Body of pancreas (tissue), 4 donors: Measurements from ENCODE around the gene KLK8.

ENCODE experiments used
- POLR2A ChIP-seq, 3 donors: fragments of 450-650 bp; IDR thresholded peaks; one replicate each; pipeline ENCODE4 v1.6.1; 2016; ENCODE audit warnings: antibody characterized with exemption in 3 of 3, mild to moderate bottlenecking in 2 of 3
- TF ChIP-seq, protein P1 (sequence below), 7 experiments: fragments of 450-650 bp in 4 of 7; fragments of 200-600 bp in 3 of 7; sonication (generic) in 3 of 7; IDR thresholded peaks; one replicate each; pipeline ENCODE4 v1.5.1; 2016 to 2019; ENCODE audit warnings: antibody characterized with exemption in 7 of 7

DNA sequence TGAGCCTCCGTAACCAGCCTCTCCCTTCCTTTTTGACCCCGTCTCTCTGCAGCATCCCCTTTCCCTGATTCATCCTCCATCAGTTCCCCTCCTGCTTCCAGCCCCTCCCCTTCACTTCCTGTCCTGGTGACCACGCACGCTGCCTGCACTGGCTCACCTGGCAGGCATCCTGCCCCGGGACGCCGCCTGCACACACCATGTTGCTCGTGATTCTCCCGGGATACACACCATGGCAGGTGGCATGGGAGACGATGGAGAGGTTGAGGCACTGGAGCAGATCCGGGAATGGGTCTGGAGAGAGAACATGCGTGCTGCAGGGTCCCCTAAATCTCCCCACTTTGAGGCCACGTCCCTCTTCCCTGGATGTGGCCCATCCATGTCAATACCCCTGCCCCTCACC is 29.2 kb upstream of the KLK8 start:
- TF ChIP-seq, protein P1, sequence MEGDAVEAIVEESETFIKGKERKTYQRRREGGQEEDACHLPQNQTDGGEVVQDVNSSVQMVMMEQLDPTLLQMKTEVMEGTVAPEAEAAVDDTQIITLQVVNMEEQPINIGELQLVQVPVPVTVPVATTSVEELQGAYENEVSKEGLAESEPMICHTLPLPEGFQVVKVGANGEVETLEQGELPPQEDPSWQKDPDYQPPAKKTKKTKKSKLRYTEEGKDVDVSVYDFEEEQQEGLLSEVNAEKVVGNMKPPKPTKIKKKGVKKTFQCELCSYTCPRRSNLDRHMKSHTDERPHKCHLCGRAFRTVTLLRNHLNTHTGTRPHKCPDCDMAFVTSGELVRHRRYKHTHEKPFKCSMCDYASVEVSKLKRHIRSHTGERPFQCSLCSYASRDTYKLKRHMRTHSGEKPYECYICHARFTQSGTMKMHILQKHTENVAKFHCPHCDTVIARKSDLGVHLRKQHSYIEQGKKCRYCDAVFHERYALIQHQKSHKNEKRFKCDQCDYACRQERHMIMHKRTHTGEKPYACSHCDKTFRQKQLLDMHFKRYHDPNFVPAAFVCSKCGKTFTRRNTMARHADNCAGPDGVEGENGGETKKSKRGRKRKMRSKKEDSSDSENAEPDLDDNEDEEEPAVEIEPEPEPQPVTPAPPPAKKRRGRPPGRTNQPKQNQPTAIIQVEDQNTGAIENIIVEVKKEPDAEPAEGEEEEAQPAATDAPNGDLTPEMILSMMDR (IDR thresholded peaks at IDR 0.05): no peak
- TF ChIP-seq POLR2A (IDR thresholded peaks at IDR 0.05): no peak
